ENCODE results near the gene MYH14. TPM values are rescaled to one million over a fixed set of nuclear protein-coding genes. Genes with fewer than 3 reads are reported as not detected.
A peak's percentile ranks its signal among the peaks of the same experiment; 100 is the strongest.

MYH14 gene
- polyA plus RNA-seq, 1 of the 3 experiments (the other 2 are of a cell fraction): 0.02 TPM

- TF ChIP-seq TEAD4 (IDR thresholded peaks at IDR 0.05; ENCODE audit: borderline replicate concordance, insufficient read depth) (no peak), NFIC (IDR thresholded peaks at IDR 0.05; ENCODE audit: borderline replicate concordance) (no peak)
Observed at GRCh38 chr19:50191216-50191615, 12.2 kb upstream of the MYH14 start (continued).

- TF ChIP-seq ZBTB33 (IDR thresholded peaks at IDR 0.05; ENCODE audit: borderline replicate concordance, low read depth) (no peak), NFIC (IDR thresholded peaks at IDR 0.05; ENCODE audit: borderline replicate concordance) (no peak), PBX3 (IDR thresholded peaks at IDR 0.05) (no peak), FOXM1 (IDR thresholded peaks at IDR 0.05; ENCODE audit: low read depth) (no peak)
- TF ChIP-seq, protein P1, sequence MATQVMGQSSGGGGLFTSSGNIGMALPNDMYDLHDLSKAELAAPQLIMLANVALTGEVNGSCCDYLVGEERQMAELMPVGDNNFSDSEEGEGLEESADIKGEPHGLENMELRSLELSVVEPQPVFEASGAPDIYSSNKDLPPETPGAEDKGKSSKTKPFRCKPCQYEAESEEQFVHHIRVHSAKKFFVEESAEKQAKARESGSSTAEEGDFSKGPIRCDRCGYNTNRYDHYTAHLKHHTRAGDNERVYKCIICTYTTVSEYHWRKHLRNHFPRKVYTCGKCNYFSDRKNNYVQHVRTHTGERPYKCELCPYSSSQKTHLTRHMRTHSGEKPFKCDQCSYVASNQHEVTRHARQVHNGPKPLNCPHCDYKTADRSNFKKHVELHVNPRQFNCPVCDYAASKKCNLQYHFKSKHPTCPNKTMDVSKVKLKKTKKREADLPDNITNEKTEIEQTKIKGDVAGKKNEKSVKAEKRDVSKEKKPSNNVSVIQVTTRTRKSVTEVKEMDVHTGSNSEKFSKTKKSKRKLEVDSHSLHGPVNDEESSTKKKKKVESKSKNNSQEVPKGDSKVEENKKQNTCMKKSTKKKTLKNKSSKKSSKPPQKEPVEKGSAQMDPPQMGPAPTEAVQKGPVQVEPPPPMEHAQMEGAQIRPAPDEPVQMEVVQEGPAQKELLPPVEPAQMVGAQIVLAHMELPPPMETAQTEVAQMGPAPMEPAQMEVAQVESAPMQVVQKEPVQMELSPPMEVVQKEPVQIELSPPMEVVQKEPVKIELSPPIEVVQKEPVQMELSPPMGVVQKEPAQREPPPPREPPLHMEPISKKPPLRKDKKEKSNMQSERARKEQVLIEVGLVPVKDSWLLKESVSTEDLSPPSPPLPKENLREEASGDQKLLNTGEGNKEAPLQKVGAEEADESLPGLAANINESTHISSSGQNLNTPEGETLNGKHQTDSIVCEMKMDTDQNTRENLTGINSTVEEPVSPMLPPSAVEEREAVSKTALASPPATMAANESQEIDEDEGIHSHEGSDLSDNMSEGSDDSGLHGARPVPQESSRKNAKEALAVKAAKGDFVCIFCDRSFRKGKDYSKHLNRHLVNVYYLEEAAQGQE (IDR thresholded peaks at IDR 0.05; ENCODE audit: low read depth, low read length): peak; percentile 86
- peaks cover 52% of the 10 kb centered on the region for H3K27me3 ChIP-seq (ENCODE audit: insufficient read depth)
- no peak overlapping the region for H3K4me2 ChIP-seq
- H3K9ac ChIP-seq: no peak overlapping the region
- H3K36me3 ChIP-seq (replicated peaks in 1 of 2; ENCODE audit: control insufficient read depth in 1 of 2, insufficient read depth in 2 of 2, low read length in 1 of 2): no peaks in the 10 kb centered on the region
- ChIA-PET POLR2A (no interaction called here), CTCF (no interaction called here)
- H3K9me2 ChIP-seq: no peaks in the 10 kb centered on the region
- H3K79me2 ChIP-seq (ENCODE audit: insufficient read depth): no peaks in the 10 kb centered on the region
- 14% methylated on average over 13 of the region's 13 CpGs for WGBS (ENCODE audit: low lambda C conversion rate)
- H3K4me3 ChIP-seq (ENCODE audit: low read depth in 2 of 2, low read length in 1 of 2): no peak overlapping the region
- H3K9me3 ChIP-seq: no peaks in the 10 kb centered on the region
- no peak overlapping the region for H3K27ac ChIP-seq (ENCODE audit: low read depth in 2 of 2, low read length in 1 of 2)
- no peak overlapping the region for H2AFZ ChIP-seq (ENCODE audit: low read depth)
- no peak for DNase-seq
- no peaks in the 10 kb centered on the region for H3F3A ChIP-seq (replicated peaks; ENCODE audit: insufficient read depth)
- H3K4me1 ChIP-seq (ENCODE audit: control insufficient read depth in 1 of 2, insufficient read depth in 2 of 2, low read depth in 1 of 2, low read length in 1 of 2): no peaks in the 10 kb centered on the region
- no peaks in the 10 kb centered on the region for H4K20me1 ChIP-seq (ENCODE audit: insufficient read depth)
Observed at GRCh38 chr19:50192463-50193211, 10.8 kb upstream of the MYH14 start.

- Histone ChIP-seq H3K79me2 (ENCODE audit: insufficient read depth) (no peaks in the 10 kb centered on the region), H3K36me3 (replicated peaks in 1 of 2; ENCODE audit: control insufficient read depth in 1 of 2, insufficient read depth in 2 of 2, low read length in 1 of 2) (no peaks in the 10 kb centered on the region), H3F3A (replicated peaks; ENCODE audit: insufficient read depth) (no peaks in the 10 kb centered on the region), H3K4me1 (ENCODE audit: control insufficient read depth in 1 of 2, insufficient read depth in 2 of 2, low read depth in 1 of 2, low read length in 1 of 2) (no peaks in the 10 kb centered on the region), H3K4me3 (ENCODE audit: low read depth in 2 of 2, low read length in 1 of 2) (no peak overlapping the region), H2AFZ (ENCODE audit: low read depth) (no peak overlapping the region), H3K27ac (ENCODE audit: low read depth in 2 of 2, low read length in 1 of 2) (no peak overlapping the region), H3K9me2 (no peaks in the 10 kb centered on the region), H3K27me3 (ENCODE audit: insufficient read depth) (peaks cover 47% of the 10 kb centered on the region), H3K9me3 (no peaks in the 10 kb centered on the region), H3K4me2 (no peak overlapping the region), H3K9ac (no peak overlapping the region), H4K20me1 (ENCODE audit: insufficient read depth) (no peaks in the 10 kb centered on the region)
- DNase-seq: no peak
- 3% methylated on average over 5 of the region's 5 CpGs for WGBS (ENCODE audit: low lambda C conversion rate)
- CTCF ChIA-PET: no interaction called here
- POLR2A ChIA-PET: no interaction called here
- no peak for TF ChIP-seq PBX3 (IDR thresholded peaks at IDR 0.05)
- no peak for TF ChIP-seq RAD21 (IDR thresholded peaks at IDR 0.05; ENCODE audit: low read length)
- TF ChIP-seq USF1 (IDR thresholded peaks at IDR 0.05; ENCODE audit: borderline replicate concordance, low read depth): no peak
- TF ChIP-seq RXRA (IDR thresholded peaks at IDR 0.05; ENCODE audit: borderline replicate concordance, low read depth): no peak
- TF ChIP-seq CHD2 (IDR thresholded peaks at IDR 0.05; ENCODE audit: low read length, partially characterized antibody): no peak
- TF ChIP-seq, protein P2, sequence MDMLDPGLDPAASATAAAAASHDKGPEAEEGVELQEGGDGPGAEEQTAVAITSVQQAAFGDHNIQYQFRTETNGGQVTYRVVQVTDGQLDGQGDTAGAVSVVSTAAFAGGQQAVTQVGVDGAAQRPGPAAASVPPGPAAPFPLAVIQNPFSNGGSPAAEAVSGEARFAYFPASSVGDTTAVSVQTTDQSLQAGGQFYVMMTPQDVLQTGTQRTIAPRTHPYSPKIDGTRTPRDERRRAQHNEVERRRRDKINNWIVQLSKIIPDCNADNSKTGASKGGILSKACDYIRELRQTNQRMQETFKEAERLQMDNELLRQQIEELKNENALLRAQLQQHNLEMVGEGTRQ (IDR thresholded peaks at IDR 0.05; ENCODE audit: borderline replicate concordance, low read depth, low read length): no peak
- no peak for TF ChIP-seq POLR2AphosphoS5 (IDR thresholded peaks at IDR 0.05; ENCODE audit: low read depth, low read length)
- no peak for TF ChIP-seq ELF1 (IDR thresholded peaks at IDR 0.05)
- TF ChIP-seq SMC3 (IDR thresholded peaks at IDR 0.05; ENCODE audit: low read depth, low read length): no peak
- TF ChIP-seq TEAD4 (IDR thresholded peaks at IDR 0.05; ENCODE audit: borderline replicate concordance, insufficient read depth): no peak
Observed at GRCh38 chr19:50195224-50195623, 8.2 kb upstream of the MYH14 start.

Measured in SK-N-SH (cell line).